HEK293 (cell line): Measurements from ENCODE around the gene CREBRF.
A peak's percentile ranks its signal among the peaks of the same experiment; 100 is the strongest.

Source experiments
- EGR2 ChIP-seq: fragments of 450-650 bp; formaldehyde crosslinking; IDR thresholded peaks from 2 replicates; pipeline ENCODE4 v1.5.1; 2016; ENCODE audit warnings: low read depth, missing biosample characterization, missing genetic modification characterization
- GLIS2 ChIP-seq: fragments of 450-650 bp; formaldehyde crosslinking; IDR thresholded peaks from 2 replicates; pipeline ENCODE4 v1.5.1; 2016; ENCODE audit warnings: missing biosample characterization, missing genetic modification characterization
- INSM2 ChIP-seq: fragments of 450-650 bp; formaldehyde crosslinking; IDR thresholded peaks from 2 replicates; pipeline ENCODE4 v1.5.1; 2016; ENCODE audit warnings: missing biosample characterization, missing genetic modification characterization
- KLF17 ChIP-seq: fragments of 450-650 bp; formaldehyde crosslinking; IDR thresholded peaks from 2 replicates; pipeline ENCODE4 v1.5.1; 2016; ENCODE audit warnings: missing biosample characterization, missing genetic modification characterization
- MYNN ChIP-seq: fragments of 450-650 bp; formaldehyde crosslinking; IDR thresholded peaks from 2 replicates; pipeline ENCODE4 v1.5.1; 2016; ENCODE audit warnings: missing biosample characterization, missing genetic modification characterization, borderline replicate concordance
- SP3 ChIP-seq: fragments of 450-650 bp; formaldehyde crosslinking; IDR thresholded peaks from 2 replicates; pipeline ENCODE4 v1.5.1; 2016; ENCODE audit warnings: missing biosample characterization, missing genetic modification characterization
- TRIM28 ChIP-seq: IDR thresholded peaks from 2 replicates; pipeline ENCODE4 v1.6.1; 2011; ENCODE audit warnings: low read length, control low read depth, borderline replicate concordance
- ZBTB17 ChIP-seq: fragments of 450-650 bp; formaldehyde crosslinking; IDR thresholded peaks from 2 replicates; pipeline ENCODE4 v1.5.1; 2016; ENCODE audit warnings: missing biosample characterization, missing genetic modification characterization
- ZEB2 ChIP-seq: fragments of 450-650 bp; formaldehyde crosslinking; IDR thresholded peaks from 2 replicates; pipeline ENCODE4 v1.5.1; 2016; ENCODE audit warnings: missing biosample characterization, missing genetic modification characterization
- ZNF114 ChIP-seq: fragments of 450-650 bp; formaldehyde crosslinking; IDR thresholded peaks from 2 replicates; pipeline ENCODE4 v1.5.0; 2017; ENCODE audit warnings: missing biosample characterization, missing genetic modification characterization
- ZNF169 ChIP-seq: fragments of 450-650 bp; formaldehyde crosslinking; IDR thresholded peaks from 2 replicates; pipeline ENCODE4 v1.5.1; 2016; ENCODE audit warnings: missing biosample characterization, missing genetic modification characterization
- ZNF175 ChIP-seq: fragments of 450-650 bp; formaldehyde crosslinking; IDR thresholded peaks from 2 replicates; pipeline ENCODE4 v1.5.1; 2016; ENCODE audit warnings: missing biosample characterization, missing genetic modification characterization
- ZNF23 ChIP-seq: fragments of 450-650 bp; formaldehyde crosslinking; IDR thresholded peaks from 2 replicates; pipeline ENCODE4 v1.5.1; 2016; ENCODE audit warnings: missing biosample characterization, missing genetic modification characterization, borderline replicate concordance
- ZNF248 ChIP-seq: fragments of 450-650 bp; formaldehyde crosslinking; IDR thresholded peaks from 2 replicates; pipeline ENCODE4 v1.5.1; 2017; ENCODE audit warnings: missing biosample characterization, missing genetic modification characterization
- ZNF311 ChIP-seq: fragments of 450-650 bp; formaldehyde crosslinking; IDR thresholded peaks from 2 replicates; pipeline ENCODE4 v1.5.1; 2017; ENCODE audit warnings: missing biosample characterization, missing genetic modification characterization, borderline replicate concordance
- ZNF324 ChIP-seq: fragments of 450-650 bp; formaldehyde crosslinking; IDR thresholded peaks from 2 replicates; pipeline ENCODE4 v1.5.1; 2016; ENCODE audit warnings: missing biosample characterization, missing genetic modification characterization
- ZNF341 ChIP-seq: fragments of 450-650 bp; formaldehyde crosslinking; IDR thresholded peaks from 2 replicates; pipeline ENCODE4; 2016; ENCODE audit warnings: low read depth, missing biosample characterization, missing genetic modification characterization
- ZNF366 ChIP-seq: fragments of 450-650 bp; formaldehyde crosslinking; conservative IDR thresholded peaks from 2 replicates; pipeline ENCODE4 v1.5.1; 2016; ENCODE audit warnings: missing biosample characterization, missing genetic modification characterization
- ZNF560 ChIP-seq: fragments of 450-650 bp; formaldehyde crosslinking; IDR thresholded peaks from 2 replicates; pipeline ENCODE4 v1.5.1; 2017; ENCODE audit warnings: missing biosample characterization, missing genetic modification characterization, borderline replicate concordance
- ZNF580 ChIP-seq: fragments of 450-650 bp; formaldehyde crosslinking; IDR thresholded peaks from 2 replicates; pipeline ENCODE4 v1.5.1; 2016; ENCODE audit warnings: missing biosample characterization, missing genetic modification characterization
- ZNF621 ChIP-seq: fragments of 450-650 bp; formaldehyde crosslinking; IDR thresholded peaks from 2 replicates; pipeline ENCODE4 v1.5.1; 2017; ENCODE audit warnings: missing biosample characterization, missing genetic modification characterization
- ZNF624 ChIP-seq: fragments of 450-650 bp; formaldehyde crosslinking; IDR thresholded peaks from 2 replicates; pipeline ENCODE4 v1.5.1; 2017; ENCODE audit warnings: missing biosample characterization, missing genetic modification characterization
- ZNF707 ChIP-seq: fragments of 450-650 bp; formaldehyde crosslinking; IDR thresholded peaks from 2 replicates; pipeline ENCODE4 v1.5.1; 2016; ENCODE audit warnings: missing biosample characterization, missing genetic modification characterization
- ZNF76 ChIP-seq: fragments of 450-650 bp; formaldehyde crosslinking; IDR thresholded peaks from 2 replicates; pipeline ENCODE4; 2016; ENCODE audit warnings: low read depth, missing biosample characterization, missing genetic modification characterization, borderline replicate concordance
- ZSCAN18 ChIP-seq: fragments of 450-650 bp; formaldehyde crosslinking; IDR thresholded peaks from 2 replicates; pipeline ENCODE4 v1.5.1; 2016; ENCODE audit warnings: missing biosample characterization, missing genetic modification characterization
- TF ChIP-seq, protein P1 (sequence below): fragments of 450-650 bp; formaldehyde crosslinking; conservative IDR thresholded peaks from 2 replicates; pipeline ENCODE4 v1.5.1; 2016; ENCODE audit warnings: low read depth, missing biosample characterization, missing genetic modification characterization
- TF ChIP-seq, protein P2 (sequence below): fragments of 450-650 bp; formaldehyde crosslinking; IDR thresholded peaks from 2 replicates; pipeline ENCODE4 v1.5.1; 2017; ENCODE audit warnings: missing biosample characterization, missing genetic modification characterization
- TF ChIP-seq, protein P3 (sequence below): fragments of 450-650 bp; formaldehyde crosslinking; optimal IDR thresholded peaks from 2 replicates; pipeline ENCODE3; 2016; ENCODE audit warnings: missing biosample characterization, mild to moderate bottlenecking, missing genetic modification characterization

Gene CREBRF

GRCh38 chr5:173055983-173056782 is at the start of gene CREBRF (continued):
- TF ChIP-seq, protein P1, sequence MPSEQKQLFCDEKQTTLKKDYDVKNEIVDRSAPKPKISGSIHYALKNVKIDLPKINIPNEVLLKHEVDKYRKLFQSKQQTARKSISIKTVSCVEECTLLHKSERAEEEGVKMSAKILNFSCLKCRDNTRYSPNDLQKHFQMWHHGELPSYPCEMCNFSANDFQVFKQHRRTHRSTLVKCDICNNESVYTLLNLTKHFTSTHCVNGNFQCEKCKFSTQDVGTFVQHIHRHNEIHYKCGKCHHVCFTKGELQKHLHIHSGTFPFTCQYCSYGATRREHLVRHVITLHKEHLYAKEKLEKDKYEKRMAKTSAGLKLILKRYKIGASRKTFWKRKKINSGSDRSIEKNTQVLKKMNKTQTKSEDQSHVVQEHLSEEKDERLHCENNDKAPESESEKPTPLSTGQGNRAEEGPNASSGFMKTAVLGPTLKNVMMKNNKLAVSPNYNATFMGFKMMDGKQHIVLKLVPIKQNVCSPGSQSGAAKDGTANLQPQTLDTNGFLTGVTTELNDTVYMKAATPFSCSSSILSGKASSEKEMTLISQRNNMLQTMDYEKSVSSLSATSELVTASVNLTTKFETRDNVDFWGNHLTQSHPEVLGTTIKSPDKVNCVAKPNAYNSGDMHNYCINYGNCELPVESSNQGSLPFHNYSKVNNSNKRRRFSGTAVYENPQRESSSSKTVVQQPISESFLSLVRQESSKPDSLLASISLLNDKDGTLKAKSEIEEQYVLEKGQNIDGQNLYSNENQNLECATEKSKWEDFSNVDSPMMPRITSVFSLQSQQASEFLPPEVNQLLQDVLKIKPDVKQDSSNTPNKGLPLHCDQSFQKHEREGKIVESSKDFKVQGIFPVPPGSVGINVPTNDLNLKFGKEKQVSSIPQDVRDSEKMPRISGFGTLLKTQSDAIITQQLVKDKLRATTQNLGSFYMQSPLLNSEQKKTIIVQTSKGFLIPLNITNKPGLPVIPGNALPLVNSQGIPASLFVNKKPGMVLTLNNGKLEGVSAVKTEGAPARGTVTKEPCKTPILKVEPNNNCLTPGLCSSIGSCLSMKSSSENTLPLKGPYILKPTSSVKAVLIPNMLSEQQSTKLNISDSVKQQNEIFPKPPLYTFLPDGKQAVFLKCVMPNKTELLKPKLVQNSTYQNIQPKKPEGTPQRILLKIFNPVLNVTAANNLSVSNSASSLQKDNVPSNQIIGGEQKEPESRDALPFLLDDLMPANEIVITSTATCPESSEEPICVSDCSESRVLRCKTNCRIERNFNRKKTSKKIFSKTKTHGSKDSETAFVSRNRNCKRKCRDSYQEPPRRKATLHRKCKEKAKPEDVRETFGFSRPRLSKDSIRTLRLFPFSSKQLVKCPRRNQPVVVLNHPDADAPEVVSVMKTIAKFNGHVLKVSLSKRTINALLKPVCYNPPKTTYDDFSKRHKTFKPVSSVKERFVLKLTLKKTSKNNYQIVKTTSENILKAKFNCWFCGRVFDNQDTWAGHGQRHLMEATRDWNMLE (tag by site-specific recombination): 0 out of 2 replicates have a peak, but pooled peaks have one; percentile 16
- TF ChIP-seq ZNF624 (no peak), TRIM28 (no peak), ZBTB17 (tag by site-specific recombination) (peak; percentile 94), ZNF23 (no peak), ZNF341 (tag by site-specific recombination) (no peak), ZNF366 (tag by site-specific recombination) (no peak), MYNN (tag by site-specific recombination) (no peak), GLIS2 (tag by site-specific recombination) (peak; percentile 64), ZNF560 (tag by site-specific recombination) (no peak), ZNF621 (tag by site-specific recombination) (no peak), ZNF248 (tag by site-specific recombination) (no peak), ZNF311 (tag by site-specific recombination) (no peak), ZNF114 (tag by site-specific recombination) (no peak), ZNF707 (tag by site-specific recombination) (no peak), KLF17 (tag by site-specific recombination) (no peak), ZNF580 (tag by site-specific recombination) (0 out of 2 replicates have a peak, but pooled peaks have one; percentile 7), EGR2 (tag by site-specific recombination) (peak; percentile 96), SP3 (tag by site-specific recombination) (peak; percentile 98), ZNF76 (tag by site-specific recombination) (peak; percentile 83; the same call in 1 of the 2 replicates), ZSCAN18 (tag by site-specific recombination) (no peak), ZNF175 (tag by site-specific recombination) (no peak), ZNF169 (no peak), ZNF324 (tag by site-specific recombination) (no peak), ZEB2 (tag by site-specific recombination) (peak; percentile 86), INSM2 (tag by site-specific recombination) (no peak)
- TF ChIP-seq, protein P2, sequence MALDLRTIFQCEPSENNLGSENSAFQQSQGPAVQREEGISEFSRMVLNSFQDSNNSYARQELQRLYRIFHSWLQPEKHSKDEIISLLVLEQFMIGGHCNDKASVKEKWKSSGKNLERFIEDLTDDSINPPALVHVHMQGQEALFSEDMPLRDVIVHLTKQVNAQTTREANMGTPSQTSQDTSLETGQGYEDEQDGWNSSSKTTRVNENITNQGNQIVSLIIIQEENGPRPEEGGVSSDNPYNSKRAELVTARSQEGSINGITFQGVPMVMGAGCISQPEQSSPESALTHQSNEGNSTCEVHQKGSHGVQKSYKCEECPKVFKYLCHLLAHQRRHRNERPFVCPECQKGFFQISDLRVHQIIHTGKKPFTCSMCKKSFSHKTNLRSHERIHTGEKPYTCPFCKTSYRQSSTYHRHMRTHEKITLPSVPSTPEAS (tag by site-specific recombination): no peak
- TF ChIP-seq, protein P3, sequence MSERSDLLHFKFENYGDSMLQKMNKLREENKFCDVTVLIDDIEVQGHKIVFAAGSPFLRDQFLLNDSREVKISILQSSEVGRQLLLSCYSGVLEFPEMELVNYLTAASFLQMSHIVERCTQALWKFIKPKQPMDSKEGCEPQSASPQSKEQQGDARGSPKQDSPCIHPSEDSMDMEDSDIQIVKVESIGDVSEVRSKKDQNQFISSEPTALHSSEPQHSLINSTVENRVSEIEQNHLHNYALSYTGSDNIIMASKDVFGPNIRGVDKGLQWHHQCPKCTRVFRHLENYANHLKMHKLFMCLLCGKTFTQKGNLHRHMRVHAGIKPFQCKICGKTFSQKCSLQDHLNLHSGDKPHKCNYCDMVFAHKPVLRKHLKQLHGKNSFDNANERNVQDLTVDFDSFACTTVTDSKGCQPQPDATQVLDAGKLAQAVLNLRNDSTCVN (tag by site-specific recombination): peak; percentile 57
